K562 treated with DMSO at 1 percent for 12 hours (cell line): Measurements from ENCODE around the gene RBM18. TPM values are rescaled to one million over a fixed set of nuclear protein-coding genes. Genes with fewer than 3 reads are reported as not detected.

Experiments used
- total RNA-seq: library from RNA; unstranded; fragments of 300-600 nt; gene quantifications from 2 replicates; pipeline ENCODE4 v1.2.3, GENCODE V29; 2022; ENCODE audit not compliant: insufficient read depth

Gene RBM18, protein sequence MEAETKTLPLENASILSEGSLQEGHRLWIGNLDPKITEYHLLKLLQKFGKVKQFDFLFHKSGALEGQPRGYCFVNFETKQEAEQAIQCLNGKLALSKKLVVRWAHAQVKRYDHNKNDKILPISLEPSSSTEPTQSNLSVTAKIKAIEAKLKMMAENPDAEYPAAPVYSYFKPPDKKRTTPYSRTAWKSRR
- 6.5 and 17.8 TPM in 2 replicates for total RNA-seq

DNA sequence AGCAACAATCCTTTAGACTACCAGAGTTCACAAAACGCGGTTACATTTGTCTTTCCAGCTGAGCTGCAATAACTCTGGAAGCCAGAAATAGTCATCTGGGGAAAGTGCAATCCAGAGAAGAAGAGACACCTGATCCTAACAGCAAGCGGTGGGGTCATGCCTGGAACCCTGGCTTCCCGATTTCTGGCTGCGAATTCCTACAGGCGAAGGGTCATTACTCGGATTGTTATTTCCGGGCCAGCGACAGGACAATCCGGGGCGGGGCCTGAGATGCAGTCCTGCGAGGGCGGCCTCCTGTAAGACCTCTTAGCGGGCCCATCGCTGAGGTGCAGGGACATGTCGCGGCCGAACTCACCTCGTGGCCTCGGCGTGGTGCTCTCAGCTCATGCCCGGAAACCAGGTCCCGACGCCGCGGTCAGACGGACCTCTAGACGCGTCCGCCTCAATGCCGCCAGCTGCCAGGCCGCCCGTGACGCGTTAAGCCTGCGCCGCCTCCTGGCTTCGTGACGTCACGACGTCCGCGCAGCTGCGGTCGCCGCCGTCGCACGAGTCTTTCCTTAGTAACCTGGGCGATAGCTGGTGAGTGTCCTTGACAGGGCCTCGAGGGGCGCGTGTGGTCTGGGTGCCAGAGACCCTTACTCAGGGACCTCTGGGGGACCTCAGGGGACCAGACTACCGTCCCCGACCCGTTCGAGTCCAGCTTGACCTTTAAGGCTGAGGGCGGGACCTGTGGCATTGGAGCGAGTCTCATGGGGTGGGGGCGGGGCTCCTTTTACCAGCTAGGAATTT is at the start of gene RBM18, which contains the start of gene MRRF:
Gene RBM18 (minus strand): TSS at position 481 of the 789 bp plus-strand sequence. CDS start 3,348 bp downstream, outside the sequence.
Gene MRRF (plus strand): TSS at position 523 of the 789 bp plus-strand sequence. CDS start 6,010 bp downstream, outside the sequence.

DNA sequence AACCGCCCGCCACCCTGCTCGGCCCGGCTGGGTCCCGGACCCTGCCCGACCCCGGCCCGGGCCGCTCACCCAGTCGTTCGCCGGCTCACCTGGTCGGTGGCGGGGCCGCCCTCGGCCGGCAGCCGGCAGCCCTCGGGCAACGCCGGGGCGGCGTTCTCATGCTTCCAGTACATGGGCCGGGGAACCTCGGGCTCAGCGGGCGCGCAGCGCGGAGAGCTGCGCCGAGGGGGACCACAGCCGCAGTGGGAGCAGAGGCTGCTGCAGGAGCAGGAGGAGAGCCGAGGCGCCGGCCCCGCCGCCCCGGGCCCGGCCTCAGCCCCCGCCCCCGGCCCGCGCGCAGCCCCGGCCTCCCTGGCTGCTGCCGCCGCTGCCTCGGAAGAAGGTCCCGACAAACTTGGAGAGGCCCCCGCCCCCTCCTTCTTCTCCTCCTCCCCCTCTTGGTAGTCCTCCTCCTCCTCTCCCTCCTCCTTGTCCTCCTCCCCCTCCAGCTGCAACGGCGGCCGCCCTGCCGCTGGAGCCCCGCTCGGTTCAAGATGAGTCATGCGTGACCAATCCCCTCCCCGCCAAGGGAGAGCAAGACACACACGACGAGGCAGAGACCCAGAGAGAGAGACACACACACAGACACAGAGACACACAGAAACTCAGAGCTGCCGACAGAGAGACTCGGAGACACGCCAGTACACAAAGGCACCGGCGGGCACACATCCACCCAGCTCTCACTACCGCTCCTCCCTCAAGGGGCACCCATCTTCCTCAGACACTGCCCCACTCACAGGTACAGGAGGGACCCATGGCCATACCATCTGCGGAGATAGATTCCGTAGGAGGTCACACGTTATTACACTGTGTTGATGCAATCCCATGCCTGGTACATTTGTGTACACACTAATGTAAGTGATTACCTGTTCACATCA is 35.8 kb downstream of the RBM18 start, which contains the start of gene LHX6:
Gene LHX6 (minus strand): TSS at position 390 of the 917 bp plus-strand sequence. CDS start 217 bp downstream, at position 173.

Other genes starting within 250 kb of the RBM18 start
- gene TTLL11, start 171.5 kb downstream of the RBM18 start, total RNA-seq, result 1.7 and 7.0 TPM in 2 replicates
- gene NDUFA8, start 105.1 kb downstream of the RBM18 start, total RNA-seq, result 197 and 254 TPM in 2 replicates
- not detected in 2 replicates for gene MORN5, start 104.9 kb downstream of the RBM18 start, total RNA-seq
- gene LHX6, start 35.9 kb downstream of the RBM18 start, total RNA-seq, result 3.3 and 3.6 TPM in 2 replicates
- 13.7 and 28.9 TPM in 2 replicates for gene MRRF, start within 50 bp of the RBM18 start, total RNA-seq
- gene PTGS1, start 106.2 kb upstream of the RBM18 start, total RNA-seq, result 9.5 and 18.7 TPM in 2 replicates
- not detected in 2 replicates for gene OR1J1, start 213.1 kb upstream of the RBM18 start, total RNA-seq
- gene OR1J2, start 246.0 kb upstream of the RBM18 start, total RNA-seq, result not detected in 2 replicates